Stimulated activated CD4-positive, alpha-beta T cell treated with anti-CD3 and anti-CD28 coated beads, TNF-alpha, amount 100 ng/mL, for 24 hours (primary cell): ENCODE data around the gene PSPN.
"Not testable (repeated sequence)": the region's sequence is repeated elsewhere in the genome, so short reads cannot be mapped to it uniquely, and the experiment has no call there.

Experiments used
- DNase-seq, 3 experiments: peaks; one replicate each; pipeline ENCODE4 v3.0.0-alpha.2; 2020; ENCODE audit warnings: low read depth in 3 of 3

The PSPN gene

DNA sequence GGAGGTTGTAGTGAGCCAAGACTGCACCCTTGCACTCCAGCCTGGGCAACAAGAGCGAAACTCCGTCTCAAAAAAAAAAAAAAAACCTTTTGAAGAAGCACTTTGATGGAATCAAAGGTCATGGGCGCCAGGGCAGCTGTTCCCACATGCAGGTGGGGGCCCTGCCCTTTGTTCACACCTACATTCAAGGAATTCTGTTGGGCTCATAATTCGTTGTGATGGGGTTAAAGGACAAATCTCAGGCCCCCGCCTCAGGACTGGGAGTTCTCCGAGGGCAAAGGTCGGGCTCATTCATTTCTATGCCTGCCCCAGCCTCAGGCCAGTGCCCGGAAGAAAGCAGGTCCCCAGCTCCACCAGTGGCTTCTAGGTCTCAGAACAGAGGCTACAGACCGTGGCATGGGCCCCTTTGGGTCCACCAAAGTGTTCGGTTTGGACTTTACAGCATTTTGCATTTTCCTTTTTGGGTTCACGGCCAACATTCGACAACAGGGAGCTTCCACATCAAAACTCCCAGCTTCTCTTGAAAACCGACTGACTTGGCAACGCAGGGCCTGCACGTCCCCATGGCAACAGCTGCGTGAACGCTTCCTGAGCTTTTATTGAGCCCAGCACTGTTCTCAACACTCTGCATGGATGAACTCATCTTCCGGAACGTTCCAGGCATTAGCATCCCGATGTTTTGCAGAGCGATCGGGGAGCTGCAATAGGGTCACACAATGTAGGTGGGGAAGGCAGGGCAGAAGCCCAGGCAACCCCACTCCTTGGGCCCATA is 27.3 kb upstream of the PSPN start:
- no peak for DNase-seq

DNA sequence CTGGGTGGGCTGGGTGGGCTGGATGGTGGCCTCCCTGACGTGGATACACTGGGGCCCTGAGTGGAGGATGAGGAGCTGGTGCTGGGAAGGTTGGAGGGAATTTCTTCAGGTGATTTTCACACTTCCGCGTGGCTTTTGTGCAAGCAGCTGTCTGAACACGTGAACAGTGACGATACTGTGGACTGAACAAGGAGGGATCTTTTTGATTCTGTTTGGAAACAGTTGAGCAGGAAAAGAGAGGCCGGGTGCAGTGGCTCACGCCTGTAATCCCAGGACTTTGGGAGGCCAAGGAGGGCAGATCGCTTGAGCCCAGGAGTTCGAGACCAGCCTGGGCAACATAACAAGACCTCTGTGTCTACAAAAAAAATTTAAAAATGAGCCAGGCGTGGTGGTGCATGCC is 26.3 kb upstream of the PSPN start:
- DNase-seq, result no peak

DNA sequence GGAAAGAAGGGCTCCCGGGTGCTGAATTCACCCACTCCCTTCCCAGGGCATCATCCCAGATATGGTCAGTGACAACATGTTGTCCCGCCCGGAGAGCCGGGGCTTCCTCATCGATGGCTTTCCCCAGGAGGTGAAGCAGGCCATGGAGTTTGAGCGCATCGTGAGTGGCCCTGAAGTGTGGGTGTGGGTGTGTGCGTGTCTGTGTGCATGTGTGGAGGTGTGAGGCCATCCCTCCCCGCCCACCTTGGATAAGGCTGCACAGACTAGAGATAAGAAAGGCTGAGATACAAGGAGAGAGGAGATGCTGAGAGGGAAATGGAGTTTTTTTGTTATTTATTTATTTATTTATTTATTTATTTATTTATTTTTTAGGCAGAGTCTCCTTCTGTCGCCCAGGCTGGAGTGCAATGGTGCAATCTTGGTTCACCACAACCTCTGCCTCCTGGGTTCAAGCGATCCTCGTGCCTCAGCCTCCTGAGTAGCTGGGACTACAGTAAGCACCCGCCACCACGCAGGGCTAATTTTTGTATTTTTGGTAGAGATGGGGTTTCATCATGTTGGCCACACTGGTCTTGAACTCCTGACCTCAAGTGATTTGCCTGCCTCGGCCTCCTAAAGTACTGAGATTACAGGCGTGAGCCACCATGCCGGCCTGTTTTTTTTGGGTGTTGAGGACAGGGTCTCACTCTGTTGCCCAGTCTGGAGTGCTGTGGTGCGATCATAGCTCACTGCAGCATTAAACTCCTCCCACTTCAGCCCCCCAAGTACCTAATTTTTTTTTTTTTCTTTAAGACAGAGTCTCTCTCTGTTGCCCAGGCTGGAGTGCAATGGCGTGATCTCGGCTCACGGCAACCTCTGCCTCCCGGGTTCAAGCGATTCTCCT is 24.6 kb upstream of the PSPN start:
- DNase-seq, result not testable (repeated sequence)

DNA sequence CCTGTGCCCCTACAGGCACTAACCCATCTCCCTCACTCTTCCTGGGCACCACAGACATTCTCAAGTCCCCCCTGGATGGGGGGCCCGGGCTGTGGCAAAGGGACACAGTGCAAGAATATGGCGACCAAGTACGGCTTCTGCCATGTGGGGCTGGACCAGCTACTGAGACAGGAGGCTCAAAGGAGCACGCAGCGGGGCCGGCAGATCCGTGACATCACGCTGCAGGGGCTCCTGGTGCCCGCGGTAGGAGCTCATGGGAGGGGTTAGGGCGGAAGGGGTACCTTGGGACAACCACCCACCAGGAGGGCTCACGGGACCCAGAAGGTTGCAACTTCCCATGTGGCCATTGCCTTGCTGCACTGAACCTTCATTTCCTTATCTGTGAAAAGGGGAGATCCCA is 20.6 kb upstream of the PSPN start:
- no peak for DNase-seq

DNA sequence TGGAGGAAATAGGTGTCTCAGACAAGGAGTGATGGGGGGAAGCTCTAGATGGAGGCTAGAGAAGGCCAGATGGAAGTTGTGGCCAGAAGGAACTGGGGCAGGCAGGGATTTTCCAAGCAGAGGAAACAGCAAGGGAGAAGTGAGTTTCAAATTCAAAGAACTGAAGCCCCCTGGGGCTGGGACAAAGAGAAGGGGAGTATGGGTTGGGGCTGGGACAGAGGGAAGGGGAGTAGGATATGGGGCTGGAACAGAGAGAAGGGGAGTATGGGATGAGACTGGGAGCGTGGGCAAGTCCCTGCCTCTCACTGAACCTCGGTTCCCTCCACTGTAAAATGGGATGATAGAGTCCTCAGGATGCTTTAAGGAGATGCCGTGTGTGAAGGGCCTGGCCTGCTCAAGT is 19.1 kb upstream of the PSPN start:
- no peak for DNase-seq

DNA sequence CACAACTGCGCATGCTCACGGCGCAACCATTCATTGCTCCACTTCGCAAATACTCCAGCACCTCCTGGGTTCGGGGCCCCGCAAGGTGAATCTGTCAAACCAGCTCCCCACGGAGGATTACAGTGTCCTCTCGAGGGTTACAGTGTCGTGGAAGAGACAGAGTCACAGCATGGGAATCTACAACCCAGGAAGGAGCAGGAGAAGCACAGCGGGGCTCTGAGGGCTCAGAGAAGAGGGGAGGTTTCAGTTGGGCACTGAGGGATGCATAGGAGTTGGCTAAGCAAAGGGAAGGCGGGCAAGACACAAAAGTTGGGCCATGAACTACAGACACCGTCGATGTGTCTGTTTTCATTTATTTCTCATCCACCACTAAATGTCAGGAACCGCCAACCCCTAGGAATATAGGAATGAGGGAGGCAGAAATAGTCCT is 18.3 kb upstream of the PSPN start:
- DNase-seq, result peak in 1 of 3 experiments; percentile 77

DNA sequence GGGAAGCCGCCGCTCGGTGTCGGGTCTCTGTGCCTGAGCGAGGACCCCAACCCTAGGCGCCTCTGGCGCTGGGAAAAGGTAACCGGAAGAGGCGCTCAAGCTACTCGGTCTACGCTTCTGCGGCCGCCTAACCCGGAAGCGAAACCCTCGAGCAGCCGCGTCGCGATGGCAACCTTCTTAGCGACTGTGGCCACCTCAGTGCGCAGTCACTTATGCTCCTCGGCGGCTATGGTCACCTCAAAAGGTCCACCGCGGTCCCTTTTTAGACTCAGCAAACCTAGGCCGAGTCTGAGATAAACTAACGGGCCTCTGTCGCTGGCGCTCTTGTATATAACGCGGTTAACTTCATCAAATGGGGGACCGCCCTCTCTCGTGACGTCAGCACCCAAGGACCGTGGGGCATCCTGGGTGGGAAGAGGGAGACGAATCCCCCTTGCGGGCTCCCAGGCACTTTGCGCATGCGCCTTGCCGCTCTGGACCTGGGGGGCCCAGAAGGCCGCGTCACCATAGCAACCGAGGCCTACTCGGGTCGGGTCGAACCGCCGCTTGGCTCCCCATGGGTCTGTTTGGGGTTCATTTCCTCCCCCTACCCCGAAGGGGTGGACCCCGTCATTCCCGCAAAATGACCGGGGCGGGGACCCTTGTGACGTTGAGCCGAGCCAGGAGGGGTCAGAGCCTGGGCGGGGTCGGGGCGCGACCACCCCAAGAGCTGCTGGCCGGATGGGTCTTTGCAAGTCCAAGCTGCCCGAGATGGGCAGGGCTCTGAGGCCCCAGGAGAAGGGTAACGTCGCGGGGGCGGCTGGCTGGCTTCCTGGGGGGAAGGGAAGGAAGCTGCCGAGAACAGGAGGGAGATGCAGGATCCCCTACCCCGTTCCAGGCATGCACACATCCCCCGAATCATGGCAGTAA is 17.6 kb upstream of the PSPN start, which contains the start of gene GTF2F1:
GTF2F1 (minus strand) TSS at position 91 of the 909 bp plus-strand sequence. CDS start 169 bp downstream, outside the sequence.
- DNase-seq, result peak; percentile 88 to 91 (median 90)

DNA sequence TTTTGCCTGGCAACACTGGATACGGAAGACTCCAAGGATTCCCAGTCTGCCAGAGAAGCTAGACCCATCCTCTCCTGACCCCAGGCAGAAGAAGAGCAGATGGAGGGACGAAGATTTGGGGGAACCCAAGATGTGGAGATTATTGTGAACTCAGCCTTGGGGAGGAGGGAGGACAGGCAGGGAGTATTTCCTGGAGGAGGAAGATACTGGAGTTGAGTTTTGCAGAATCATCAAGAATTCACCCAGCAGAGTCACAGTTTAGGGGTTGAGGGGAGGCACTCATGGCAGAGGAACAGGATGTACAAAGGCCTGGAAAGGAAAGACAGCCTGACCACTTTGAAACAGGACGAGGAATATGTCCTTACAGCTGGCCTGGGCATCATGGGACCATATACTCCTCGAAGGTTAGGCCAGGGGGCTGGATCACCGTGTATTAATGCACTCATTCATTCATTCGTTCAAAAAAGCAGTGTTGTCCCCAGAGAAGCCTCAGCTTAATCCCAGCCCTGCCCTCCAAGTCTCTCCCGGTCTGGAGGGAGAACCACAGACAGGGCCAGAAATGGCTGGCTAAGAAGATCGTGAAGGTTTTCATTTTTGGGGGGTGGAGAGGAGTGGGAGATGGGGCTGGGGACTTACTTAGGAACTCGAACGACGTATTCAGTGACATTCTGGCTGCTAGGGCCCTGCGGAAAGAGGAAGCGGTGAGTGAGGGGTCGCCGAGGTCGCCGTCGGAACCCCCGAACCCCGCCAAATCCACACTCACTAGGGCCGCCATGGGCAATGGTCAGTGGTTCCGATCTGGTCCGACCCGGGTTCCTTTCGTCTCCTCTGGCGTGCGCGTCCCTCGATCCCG is 16.7 kb upstream of the PSPN start:
- DNase-seq, result no peak

DNA sequence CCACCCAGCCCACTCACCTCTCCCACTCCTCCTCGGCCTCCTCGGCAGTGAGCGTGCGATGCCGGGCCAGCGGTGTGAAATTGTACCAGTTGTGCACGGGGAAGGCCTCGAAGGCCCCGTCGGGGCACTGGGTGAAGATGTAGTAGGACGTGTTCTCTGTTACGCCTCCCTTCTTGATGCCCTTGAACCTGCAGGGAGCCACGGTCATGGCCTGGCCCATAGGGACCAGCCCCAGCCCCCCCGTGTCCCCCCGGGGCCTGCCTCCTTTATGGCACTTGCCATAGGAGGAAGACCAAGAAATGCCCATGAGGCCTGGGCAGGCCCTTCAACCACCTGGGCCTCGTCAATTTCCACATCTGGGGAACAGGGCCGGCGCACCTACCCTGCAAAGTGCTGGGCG is 11.6 kb upstream of the PSPN start:
- DNase-seq, result no peak

DNA sequence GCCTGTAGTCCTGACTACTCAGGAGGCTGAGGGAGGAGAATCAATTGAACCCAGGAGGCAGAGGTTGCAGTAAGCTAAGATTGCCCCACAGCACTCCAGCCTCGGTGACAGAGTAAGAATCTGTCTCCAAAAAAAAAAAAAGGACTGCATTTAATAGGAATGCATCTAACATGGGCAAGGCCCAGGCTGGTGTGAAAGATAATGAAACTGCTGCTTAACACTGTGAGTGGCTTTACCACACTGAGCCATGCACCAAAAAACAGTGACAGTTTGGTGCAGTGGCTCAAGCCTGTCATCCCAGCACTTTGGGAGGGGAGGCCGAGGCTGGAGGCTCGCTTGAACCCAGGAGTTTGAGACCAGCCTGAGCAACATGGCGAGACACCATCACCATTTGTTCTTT is 8.6 kb upstream of the PSPN start:
- no peak for DNase-seq

DNA sequence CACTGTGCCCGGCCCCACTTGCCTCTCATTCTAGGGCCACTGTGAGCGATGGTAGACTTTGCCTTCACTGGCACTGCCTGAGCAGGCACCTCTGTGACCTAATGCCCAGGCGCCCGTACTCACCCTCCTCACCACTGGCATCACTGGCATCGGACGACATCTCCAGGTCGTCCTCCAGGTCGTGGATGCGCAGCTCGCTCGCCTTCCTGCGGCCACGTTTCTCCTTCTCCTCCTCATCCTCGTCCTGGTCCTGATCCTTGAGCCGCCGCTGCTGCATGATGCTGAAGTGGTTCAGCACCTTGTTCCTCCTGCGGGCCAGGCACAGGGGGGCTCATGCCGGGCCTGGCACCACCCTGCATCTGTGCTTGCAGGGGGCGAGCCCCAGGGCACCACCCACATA is 7.5 kb upstream of the PSPN start:
- no peak for DNase-seq

DNA sequence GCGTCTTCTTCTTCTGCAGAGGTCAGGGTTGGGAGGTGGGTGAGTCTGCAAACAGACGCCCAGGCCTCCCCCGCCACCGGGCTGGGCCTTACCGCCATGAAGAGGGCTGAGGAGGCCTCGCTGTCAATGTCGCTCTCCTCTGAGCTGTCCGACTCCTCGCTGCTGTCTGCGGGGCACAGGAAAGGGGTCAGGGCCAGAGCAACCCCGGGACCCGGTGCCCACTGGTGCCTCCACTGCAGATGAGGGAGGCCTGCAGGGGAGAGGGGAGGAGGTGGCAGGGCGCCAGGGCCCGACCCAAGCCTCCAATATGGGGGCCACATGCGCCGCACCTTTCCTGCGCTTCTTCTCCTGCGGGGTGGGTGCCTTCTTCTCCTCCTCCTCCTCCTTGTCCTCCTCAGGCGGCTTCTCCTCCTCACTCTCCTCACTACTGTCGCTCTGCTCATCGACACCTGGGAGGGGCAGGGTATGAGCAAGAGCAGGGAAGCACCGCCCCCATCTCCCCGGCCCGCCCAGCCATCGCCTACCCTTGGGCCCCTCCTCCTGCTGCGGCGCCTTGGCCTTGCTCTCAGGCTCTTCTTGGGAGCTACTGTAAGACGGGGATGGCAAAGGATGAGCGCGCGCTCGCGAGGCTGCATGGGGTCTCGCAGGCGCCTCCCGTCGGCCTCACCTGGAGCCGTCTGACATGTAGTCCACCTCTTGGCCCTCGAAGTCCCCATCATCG is 5.5 kb upstream of the PSPN start:
- DNase-seq, result no peak

DNA sequence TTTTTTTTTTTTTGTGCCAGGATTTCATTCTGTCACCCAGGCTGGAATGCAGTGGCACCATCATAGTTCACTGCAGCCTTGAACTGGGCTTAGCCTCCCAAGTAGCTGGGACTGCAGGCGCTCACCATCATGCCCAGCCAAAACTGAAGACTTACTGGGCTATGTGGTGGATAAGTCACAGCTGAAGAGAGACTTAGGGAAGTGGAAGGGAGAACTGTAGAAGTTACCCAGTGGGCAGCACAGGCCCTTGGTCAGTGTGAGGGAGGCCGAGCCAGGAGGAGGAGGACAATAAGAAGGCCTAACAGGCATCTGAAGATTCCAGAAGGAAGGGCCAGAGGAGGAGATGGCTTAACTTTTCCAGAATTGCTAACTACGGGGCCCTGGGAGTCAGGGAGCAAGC is 4.0 kb upstream of the PSPN start:
- DNase-seq, result no peak

DNA sequence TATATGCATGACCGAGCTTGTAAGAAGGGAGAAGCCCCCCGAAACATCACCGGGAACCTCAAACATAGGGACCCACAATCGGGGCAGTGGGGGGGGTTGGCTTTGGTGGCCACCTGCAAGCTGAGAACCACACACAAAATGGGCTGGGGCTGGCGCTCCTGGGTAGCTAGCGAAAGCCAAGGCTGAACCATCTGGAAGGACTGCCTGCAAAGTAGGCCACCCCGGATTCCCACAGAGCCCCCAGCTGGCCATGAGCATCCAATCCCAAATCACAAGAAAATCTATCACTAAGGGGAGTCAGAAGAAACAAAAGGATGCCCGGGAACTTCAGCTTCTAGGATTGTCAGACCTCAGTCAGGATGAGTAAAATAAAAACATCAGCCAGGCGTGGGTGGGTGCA is 2.8 kb upstream of the PSPN start:
- DNase-seq, result no peak

DNA sequence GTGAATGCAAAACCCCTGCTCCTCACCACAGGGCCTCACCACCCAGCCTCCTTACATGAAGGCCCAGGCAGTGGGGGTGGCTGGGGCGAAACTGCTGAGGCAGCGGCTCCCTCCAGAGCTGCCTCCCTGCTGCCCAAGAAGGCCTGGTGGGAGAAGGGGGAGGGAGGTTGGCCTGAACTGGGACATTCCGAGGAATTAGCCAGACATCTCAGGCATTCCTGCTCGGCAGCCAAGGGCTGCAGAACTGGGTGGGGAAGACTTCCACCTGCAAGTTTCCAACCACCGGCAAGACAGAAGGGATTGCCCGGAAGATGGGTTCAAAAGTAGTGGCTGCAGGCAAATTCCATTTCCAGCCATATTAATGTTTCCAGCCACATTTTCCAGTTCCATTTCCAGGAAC is 2.3 kb upstream of the PSPN start:
- no peak for DNase-seq

DNA sequence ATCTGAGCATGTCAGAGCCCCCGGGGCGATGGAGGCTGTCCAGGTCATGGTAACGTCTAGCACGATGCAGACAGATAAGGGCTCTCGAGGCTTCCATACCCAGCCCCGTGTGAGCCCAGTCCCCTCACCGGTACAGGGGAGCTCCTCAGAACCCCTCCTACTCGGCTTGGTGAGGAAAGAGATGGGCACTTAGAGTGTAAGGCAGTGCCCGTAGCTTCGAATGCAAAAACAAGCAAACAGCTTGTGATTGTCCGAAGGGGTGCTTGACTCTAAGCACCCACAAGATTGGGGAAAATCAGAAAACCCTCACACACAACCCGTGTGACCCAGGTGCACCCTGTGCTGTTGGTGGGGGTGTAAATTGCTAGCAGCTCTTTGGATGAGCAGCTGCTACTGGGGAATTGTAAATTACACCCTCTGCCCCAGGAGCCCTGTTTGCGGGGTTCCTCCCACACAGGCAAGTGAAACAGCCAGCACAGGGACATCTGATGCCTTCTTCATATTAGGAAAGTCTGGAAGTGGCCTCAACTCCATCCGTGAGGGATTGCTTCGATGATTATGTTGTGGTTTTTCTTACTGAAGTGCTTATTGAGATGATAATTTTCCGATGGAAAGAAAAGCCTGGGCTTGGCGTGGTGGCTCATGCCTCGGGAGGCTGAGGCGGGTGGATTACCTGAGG is 918 bp upstream of the PSPN start:
- no peak for DNase-seq

DNA sequence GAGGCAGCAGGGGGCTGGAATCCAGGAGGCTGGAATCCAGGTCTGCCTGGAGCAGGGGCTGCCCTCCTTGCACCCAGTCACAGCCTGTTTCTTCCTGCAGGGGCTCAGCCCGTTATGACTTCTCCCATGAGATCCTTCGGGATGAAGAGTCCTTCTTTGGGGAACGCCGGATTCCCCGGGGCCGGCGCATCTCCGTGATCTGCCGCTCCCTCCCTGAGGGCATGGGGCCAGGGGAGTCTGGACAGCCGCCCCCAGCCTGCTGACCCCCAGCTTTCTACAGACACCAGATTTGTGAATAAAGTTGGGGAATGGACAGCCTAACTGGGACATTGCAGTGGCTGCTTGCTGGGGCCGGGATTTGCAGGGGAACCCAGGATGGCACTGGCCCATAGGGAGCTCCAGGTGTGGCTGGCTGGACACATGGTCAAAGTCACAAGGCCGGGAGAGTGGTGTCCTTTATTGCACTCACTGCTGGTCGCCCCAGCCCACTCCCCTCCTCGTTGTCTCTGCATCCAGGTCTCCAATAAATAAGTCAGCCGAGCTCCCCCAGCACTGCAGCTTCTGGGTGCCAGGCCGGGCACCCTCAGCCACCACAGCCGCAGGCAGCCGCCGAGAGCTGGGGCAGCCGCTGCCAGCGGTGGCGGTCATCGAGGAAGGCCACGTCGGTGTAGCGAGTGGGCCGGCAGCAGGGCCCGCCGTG is 872 bp downstream of the PSPN start:
- no peak for DNase-seq

DNA sequence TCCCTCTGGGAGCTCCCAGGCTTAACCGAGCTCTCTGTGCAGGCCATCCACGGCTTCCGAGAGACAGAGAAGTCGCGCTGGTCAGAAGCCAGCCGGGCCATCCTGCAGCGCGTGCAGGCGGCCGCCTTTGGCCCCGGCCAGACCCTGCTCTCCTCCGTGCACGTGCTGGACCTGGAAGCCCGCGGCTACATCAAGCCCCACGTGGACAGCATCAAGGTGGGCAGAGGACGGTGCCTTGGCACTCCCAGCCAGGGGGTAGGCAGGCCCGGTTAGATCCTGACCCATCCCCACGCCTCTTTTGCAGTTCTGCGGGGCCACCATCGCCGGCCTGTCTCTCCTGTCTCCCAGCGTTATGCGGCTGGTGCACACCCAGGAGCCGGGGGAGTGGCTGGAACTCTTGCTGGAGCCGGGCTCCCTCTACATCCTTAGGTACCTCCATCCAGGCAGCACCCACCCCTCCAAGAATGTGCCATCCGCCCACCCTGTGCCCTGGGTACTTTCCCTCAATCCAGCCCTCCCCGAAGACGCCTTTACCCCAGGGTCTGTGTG is 1.5 kb downstream of the PSPN start:
- no peak for DNase-seq

DNA sequence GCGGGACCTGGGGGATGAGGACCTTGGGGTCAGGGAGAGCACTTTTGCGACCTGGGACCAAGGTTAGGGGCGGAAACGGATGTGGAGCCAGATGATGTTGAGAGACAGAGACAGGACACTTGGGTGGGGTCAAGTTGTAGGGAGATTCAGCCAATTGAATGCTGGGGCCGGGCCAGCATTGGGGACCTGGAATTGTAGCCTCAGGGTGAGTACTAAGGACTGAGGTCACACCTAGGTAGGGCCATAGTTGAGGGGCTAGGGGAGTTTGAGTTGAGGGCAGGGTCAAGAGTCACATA is 2.0 kb downstream of the PSPN start:
- no peak for DNase-seq
